Stimulated activated CD4-positive, alpha-beta T cell treated with anti-CD3 and anti-CD28 coated beads, TNF-alpha, amount 100 ng/mL, for 4 hours (primary cell): ENCODE results near the gene TMEM191C.
"Not testable (repeated sequence)": the region's sequence is repeated elsewhere in the genome, so short reads cannot be mapped to it uniquely, and the experiment has no call there.

Experiments
- DNase-seq, 3 experiments: peaks; one replicate each; pipeline ENCODE4 v3.0.0-alpha.2; 2020; ENCODE audit warnings: low read depth in 3 of 3

TMEM191C gene

GRCh38 chr22:21467337-21468193 is at the start of gene TMEM191C:
Gene TMEM191C (plus strand): TSS chr22:21467387. CDS start chr22:21467460, 73 bp downstream.
- not testable (repeated sequence) for DNase-seq

DNA sequence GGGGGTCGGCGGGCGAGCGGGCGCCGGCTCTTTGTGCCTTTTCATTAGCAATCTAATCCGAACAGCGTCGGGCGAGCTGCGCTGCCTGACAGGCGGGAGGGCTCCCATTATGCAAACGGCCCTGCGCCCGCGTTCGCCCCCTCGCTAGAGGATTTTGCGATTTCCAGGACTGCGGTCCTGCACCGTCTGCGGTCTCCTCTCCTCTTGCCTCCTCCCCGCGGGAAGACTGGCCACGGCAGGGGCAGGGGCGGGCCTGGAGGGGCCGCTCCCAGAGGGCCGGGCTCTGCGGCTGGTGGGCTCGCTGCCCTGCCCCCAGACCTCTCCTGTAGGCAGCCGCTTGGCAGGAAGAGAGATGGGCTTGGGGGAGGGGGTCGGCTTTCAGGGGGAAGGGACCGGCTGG is 49.3 kb upstream of the TMEM191C start:
- DNase-seq, result not testable (repeated sequence)

DNA sequence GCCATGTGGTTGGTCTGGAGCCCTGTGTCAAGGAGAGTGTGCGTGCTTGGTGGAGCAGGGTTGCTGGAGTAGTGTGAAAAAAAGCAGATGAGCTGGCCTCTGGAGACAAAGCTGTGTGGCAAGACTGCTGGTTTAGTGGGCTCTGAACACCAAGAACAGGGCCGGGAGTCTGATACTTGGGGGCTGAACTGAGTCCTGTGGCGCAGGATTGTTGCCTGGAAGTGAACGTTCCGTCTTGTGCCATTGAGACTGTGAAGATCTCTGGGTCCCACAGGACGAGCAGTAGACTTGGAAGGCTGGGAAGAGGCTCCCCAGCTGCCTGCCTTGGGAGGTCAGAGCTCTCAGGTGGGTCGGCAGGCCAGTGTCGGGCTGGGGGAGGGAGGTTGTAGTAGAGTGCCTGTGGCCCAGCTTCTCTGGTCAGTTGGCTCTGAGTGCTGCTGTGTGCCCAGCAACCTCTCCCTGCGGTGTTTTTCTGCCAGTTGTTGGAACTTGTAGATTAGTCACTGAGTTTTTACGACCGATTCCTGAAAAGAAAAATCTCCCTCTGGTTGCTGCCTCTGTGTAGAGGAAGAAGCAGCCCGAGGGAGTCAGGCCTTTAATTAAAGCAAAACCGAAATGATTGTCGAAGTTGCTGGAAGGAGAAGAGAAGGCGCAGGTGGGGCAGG is 48.1 kb upstream of the TMEM191C start:
- DNase-seq, result not testable (repeated sequence)

DNA sequence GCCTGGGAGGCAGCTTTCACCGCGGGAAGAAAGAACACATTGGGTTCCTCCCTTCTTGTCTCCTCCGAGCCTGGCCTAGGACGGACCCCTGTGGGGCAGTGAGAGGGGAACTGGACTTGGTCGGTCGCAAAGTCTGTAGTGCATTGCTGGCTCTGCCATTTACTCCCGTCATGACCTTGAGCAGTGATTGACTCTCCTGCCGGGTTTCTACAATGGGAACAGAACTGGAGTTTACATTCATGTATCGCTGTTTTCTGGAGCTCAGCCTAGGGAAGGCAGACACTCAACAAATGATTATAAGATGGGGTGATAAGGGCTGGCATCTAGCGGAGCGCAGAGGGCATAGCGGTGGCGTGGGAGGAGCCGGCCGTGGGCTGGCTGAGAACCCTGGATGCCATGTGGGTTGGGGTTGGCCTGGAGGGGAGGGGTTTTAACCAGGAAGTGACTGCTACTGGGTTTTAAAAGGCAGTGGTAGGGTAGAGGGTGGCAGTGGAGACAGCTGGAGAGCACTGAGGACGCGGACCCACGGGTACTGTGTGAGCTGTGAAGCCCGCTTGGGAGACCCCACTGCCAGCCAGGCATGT is 46.9 kb upstream of the TMEM191C start:
- not testable (repeated sequence) for DNase-seq

GRCh38 chr22:21424084-21424709 is 43.0 kb upstream of the TMEM191C start:
- DNase-seq, result not testable (repeated sequence)

DNA sequence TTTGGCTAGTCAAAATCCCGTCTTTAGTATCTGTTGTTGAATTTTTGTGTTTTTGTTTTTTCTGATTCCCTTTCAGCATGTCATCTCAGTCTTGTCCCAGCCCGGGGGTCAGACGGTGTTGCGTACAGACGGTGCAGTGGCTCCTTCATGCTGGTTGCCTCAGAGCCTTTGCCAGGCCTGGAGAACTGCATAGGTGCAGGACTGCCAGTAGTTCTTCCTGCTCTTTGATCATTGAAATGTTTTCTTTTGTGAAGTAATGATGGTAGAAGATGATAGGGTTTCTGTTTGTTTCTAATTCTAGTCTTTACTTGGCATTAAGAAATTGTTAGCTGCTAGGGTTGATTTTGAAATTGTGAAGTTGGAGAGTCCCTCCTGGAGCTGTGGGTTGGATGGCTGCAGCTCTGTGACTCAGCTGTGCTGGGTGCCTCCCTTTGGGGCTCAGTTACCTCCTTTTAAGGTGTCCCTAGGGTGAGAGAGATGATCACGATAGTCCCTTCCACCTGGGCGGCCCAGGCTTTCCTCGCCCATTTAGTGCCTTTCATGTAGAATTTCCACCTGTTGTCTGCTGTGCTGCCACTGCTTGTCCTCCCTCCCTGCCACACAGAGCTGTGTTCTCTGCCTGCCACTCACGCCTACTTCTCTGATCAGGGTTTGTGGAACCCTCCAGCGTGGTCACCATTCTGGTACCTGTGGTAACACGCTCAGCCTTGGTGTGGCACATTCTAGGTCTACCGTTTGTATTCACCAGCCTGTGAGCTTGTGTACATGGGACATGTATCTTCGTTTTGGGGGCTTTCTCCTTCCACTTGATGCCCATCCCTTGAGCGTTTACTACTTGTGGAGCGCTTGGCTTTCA is 32.6 kb upstream of the TMEM191C start:
- DNase-seq, result not testable (repeated sequence)

DNA sequence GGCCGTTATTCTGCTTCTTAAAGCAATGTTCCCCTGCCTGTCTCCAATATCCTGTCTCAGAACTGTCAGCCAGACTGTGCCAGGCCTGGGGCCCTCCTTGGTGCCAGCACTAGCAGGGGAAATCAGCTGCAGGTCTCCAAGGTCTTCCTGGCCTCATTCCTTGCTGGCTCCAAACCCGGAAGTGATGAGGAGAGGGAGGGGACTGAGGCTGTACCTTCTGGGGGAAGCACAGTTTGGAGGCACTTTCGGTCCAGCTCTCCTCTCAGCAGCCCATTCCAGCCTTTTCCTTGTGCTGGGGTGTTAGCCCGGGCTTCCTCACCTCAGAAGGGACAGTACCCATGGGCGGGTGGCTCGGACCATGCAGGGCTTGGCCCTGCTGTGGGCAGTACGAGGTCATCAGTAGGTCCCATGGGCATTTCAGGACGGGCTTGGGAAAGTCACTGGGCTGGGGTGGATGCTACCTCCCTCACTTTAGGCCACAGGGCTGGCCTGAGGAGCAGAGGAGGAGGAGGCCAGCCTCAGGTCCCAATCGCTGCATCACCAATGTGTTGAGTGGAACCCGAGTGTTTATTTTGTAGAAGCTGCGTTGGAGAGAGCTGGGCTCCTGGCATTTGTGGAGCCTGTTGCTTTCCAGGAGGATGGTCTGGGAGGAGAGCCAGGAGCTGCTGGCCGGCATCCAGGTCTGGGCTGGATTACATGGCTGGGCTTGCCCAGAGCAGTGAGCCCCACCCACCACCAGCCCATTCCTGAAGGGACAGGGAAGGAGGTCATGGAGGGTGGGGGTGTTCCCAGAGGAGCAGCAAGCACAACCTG is 31.0 kb upstream of the TMEM191C start:
- not testable (repeated sequence) for DNase-seq

DNA sequence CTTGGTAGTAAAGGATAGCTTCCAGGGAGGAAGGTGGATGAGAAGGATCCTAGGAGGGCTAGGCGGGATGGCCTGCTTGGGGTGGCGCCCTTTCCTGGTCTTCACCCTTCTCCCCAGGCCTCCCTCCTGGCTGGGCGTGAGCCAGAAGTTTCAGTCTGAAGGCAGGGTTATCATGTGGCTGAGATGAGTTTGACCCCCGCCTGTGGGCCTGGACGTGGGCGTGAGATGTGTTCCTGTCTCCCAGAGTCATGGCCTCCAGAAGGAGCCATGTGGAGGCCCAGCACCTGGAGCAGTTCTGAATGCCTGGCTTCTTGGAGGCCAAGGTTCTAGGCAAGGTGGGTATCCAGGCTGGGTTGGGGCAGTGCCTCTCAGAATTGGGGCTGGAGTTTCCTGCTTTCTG is 29.2 kb upstream of the TMEM191C start:
- not testable (repeated sequence) for DNase-seq

GRCh38 chr22:21440018-21440636 is 27.1 kb upstream of the TMEM191C start:
- not testable (repeated sequence) for DNase-seq

GRCh38 chr22:21440676-21441075 is 26.5 kb upstream of the TMEM191C start:
- not testable (repeated sequence) for DNase-seq

DNA sequence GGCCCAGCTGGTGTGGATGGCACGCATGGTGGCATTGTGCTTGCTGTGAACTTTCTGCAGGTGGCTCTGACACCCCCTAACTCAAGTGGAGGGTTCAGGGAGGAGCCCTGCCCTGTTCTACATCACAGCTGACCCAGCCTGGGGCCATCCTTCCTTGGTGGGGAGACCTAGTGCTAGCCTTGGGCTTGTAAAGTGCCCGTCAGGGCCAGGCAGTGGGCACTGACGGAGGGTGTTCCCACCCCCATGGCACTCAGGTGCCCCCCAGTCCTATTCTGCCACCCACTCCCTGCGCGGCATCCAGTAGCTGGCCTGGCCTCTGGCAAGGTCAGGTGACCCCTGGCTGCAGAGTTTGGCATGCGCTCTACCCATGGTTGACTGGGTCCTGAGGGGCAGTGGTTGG is 26.0 kb upstream of the TMEM191C start:
- DNase-seq, result not testable (repeated sequence)

- DNase-seq, result not testable (repeated sequence)
Observed at GRCh38 chr22:21442123-21442522, 25.1 kb upstream of the TMEM191C start.

DNA sequence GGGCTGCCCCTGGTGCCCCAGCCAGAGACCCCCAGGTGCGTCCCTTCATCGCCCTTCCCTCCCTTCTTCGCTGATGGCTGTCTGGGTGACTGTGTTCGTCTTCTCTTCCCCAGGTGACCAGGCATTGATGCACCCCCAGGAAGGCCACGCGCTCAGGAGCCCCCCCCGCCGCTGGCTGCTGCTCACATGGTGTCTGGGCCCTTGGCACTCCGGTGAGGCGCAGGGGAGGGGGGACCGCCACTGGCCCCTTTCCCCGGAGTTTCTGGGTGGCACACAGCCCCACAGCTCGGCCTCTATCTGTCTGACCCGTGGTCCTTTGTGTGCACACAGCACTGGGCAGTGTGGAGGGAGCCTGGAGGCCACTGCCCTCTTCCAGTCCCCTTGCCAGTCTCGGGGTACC is 24.5 kb upstream of the TMEM191C start:
- DNase-seq, result not testable (repeated sequence)

GRCh38 chr22:21443057-21443734 is 24.0 kb upstream of the TMEM191C start:
- no peak for DNase-seq

DNA sequence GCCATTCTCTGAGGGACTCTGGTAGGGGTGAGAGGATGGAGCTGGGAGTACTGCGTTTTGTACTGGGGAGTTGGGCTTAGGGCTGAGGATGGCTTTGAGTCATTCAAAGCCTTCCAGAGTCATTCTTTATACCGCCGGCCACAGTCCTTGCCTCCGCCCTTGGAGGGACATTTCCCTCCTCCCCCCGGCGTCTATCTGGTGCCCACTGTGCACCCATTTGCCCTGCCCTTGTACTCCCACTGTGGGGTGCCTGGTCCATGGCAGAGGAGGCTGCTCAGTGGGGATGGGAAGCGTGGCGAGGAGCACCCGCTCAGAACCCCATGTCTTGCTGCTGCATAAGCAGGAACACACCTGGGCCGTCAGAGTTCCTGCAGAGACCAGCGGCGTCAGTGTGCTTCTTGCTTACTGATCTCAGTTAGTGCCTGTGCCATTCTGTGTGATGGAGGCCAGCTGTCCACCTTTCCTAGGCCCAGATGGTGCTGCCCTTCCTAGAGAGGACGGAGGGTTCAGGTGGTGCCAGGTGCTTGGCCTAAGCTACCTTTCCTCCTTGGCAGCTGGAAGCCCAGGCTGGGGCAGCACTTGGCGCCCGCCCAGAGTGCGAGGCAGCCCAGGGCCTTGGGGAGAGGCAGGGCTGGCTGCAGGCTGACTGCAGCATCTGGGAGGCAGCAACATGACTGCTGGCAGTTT is 23.3 kb upstream of the TMEM191C start:
- DNase-seq, result no peak

GRCh38 chr22:21444701-21445436 is 22.3 kb upstream of the TMEM191C start:
- DNase-seq, result no peak

- DNase-seq, result no peak
Observed at GRCh38 chr22:21445437-21446127, 21.6 kb upstream of the TMEM191C start.
